ENCODE measurements around the gene TSPAN9. TPM values are rescaled to one million over a fixed set of nuclear protein-coding genes. Genes with fewer than 3 reads are reported as not detected.

The TSPAN9 gene
- total RNA-seq, 1 experiment from 2014 or later = 7.7 TPM

GRCh38 chr12:3175238-3175637 lies 98.1 kb downstream of the TSPAN9 start:
- Histone ChIP-seq H3K27ac (ENCODE audit: low read length) (no peak overlapping the region), H3K27me3 (ENCODE audit: control insufficient read depth, insufficient read depth, low read length) (no peaks in the 10 kb centered on the region), H3K9me3 (ENCODE audit: control insufficient read depth, insufficient read depth, low read depth, low read length) (no peaks in the 10 kb centered on the region), H3K36me3 (ENCODE audit: control insufficient read depth, insufficient read depth, low read length) (no peaks in the 10 kb centered on the region), H3K4me1 (ENCODE audit: control insufficient read depth, insufficient read depth, low read length) (no peaks in the 10 kb centered on the region), H3K4me3 (ENCODE audit: low read depth in 2 of 2, low read length in 2 of 2) (no peak overlapping the region)
- ChIA-PET POLR2A (no interaction called here), CTCF (no interaction called here)
- BruUV-seq (replicated peaks) = no TSS peak
- intact Hi-C loops (cut with micrococcal nuclease; ENCODE audit: unreplicated experiment) = no loop called here
- in situ Hi-C loops (cut with HindIII; ENCODE audit: low pct_unique_long_range_greater_than_20kb, low sequenced_read_pairs) = no loop called here
- DNase-seq (ENCODE audit: low read depth, low spot score) (no peak), ATAC-seq (no peak; the same call in 1 of the 2 replicates)
- no peak for TF ChIP-seq TCF7L2 (IDR thresholded peaks at IDR 0.05; ENCODE audit: low read depth, low read length)
- no peak for TF ChIP-seq POLR2AphosphoS5 (IDR thresholded peaks at IDR 0.05; ENCODE audit: low read depth, low read length)
- TF ChIP-seq REST (IDR thresholded peaks at IDR 0.05; ENCODE audit: insufficient read depth in 1 of 2, low read depth in 2 of 2, low read length in 1 of 2) = no peak
- TF ChIP-seq SIN3A (IDR thresholded peaks at IDR 0.05; ENCODE audit: borderline replicate concordance, insufficient read depth, low read depth, low read length) = no peak
- TF ChIP-seq CTCF (IDR thresholded peaks at IDR 0.05) = no peak

GRCh38 chr12:3176754-3177153 lies 99.6 kb downstream of the TSPAN9 start:
- no peaks in the 10 kb centered on the region for H3K36me3 ChIP-seq (ENCODE audit: control insufficient read depth, insufficient read depth, low read length)
- no peaks in the 10 kb centered on the region for H3K4me1 ChIP-seq (ENCODE audit: control insufficient read depth, insufficient read depth, low read length)
- H3K9me3 ChIP-seq (ENCODE audit: control insufficient read depth, insufficient read depth, low read depth, low read length) = no peaks in the 10 kb centered on the region
- no TSS peak for BruUV-seq (replicated peaks)
- no peak overlapping the region for H3K27ac ChIP-seq (ENCODE audit: low read length)
- in situ Hi-C loops (cut with HindIII; ENCODE audit: low pct_unique_long_range_greater_than_20kb, low sequenced_read_pairs) = no loop called here
- TF ChIP-seq REST (IDR thresholded peaks at IDR 0.05; ENCODE audit: insufficient read depth in 1 of 2, low read depth in 2 of 2, low read length in 1 of 2) (peak in 1 of 2 experiments; percentile 41; a peak in 1 of 4 replicates), TCF7L2 (IDR thresholded peaks at IDR 0.05; ENCODE audit: low read depth, low read length) (no peak)
- DNase-seq (ENCODE audit: low read depth, low spot score) (no peak), ATAC-seq (no peak)
- H3K4me3 ChIP-seq (ENCODE audit: low read depth in 2 of 2, low read length in 2 of 2) = no peak overlapping the region
- ChIA-PET POLR2A (no interaction called here), CTCF (no interaction called here)
- intact Hi-C loops (cut with micrococcal nuclease; ENCODE audit: unreplicated experiment) = no loop called here
- H3K27me3 ChIP-seq (ENCODE audit: control insufficient read depth, insufficient read depth, low read length) = no peaks in the 10 kb centered on the region
